Activated T-helper 1 cell treated with Interleukin-2 at 50 U/mL for 16 hours (primary cell): Measurements from ENCODE around the gene PEX11B.
A peak's percentile ranks its signal among the peaks of the same experiment; 100 is the strongest.

Experiments used
- DNase-seq: peaks from one replicate; pipeline ENCODE4 v3.0.0-alpha.2; 2020; ENCODE audit warnings: low read depth

PEX11B gene

GRCh38 chr1:145918144-145918991 lies at the start of gene PEX11B:
TSS of gene PEX11B (minus strand) at chr1:145918717. CDS start at chr1:145918688, 29 bp downstream.
- DNase-seq: peak; percentile 87

GRCh38 chr1:145967288-145967687 lies 48.8 kb upstream of the PEX11B start:
- DNase-seq: no peak

- DNase-seq: no peak
Observed at GRCh38 chr1:145965119-145965744, 46.7 kb upstream of the PEX11B start.

- DNase-seq: peak; percentile 80
Observed at GRCh38 chr1:145964328-145965118, 46.0 kb upstream of the PEX11B start, which contains the start of the genes ANKRD34A and POLR3GL. TSS of gene ANKRD34A (minus strand) at chr1:145964575. CDS start at chr1:145961759, 2,816 bp downstream. TSS of gene POLR3GL (plus strand) at chr1:145964690. CDS start at chr1:145974866, 10,176 bp downstream.

DNA sequence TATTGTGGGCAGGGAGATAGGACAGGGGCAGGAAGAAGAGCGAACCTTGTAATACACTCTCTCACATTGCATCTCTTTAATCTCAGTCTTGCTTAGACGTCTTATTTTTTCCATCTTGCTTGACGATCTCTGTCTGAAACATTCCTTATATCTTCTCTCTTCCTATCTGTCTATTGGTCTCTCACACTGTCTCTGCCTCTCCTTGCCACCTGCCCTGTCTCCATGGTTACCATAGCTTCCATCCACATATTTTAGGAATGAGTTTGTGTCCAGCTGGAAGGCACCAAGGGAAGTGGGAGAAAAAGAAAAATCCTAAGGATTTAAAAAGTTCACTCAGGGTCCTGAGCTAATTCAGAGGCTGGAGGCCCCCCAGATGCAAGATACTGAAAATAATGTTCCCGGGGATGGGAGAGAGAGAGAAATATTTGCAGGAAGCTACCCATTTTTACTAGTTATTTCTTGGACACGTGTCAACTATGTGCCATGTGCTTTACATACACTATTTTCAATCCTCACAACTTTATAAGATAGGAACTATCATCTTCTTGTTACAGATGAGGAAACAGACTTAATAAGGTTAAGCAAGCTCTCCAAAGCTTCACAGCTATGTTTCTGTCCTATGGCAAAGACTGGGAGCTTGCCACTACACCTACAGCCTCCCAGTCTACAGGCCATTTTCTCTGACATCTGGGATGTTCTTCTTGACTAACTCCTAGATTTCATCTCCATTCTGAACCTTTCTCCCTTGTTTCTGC lies 44.9 kb upstream of the PEX11B start:
- DNase-seq: no peak

DNA sequence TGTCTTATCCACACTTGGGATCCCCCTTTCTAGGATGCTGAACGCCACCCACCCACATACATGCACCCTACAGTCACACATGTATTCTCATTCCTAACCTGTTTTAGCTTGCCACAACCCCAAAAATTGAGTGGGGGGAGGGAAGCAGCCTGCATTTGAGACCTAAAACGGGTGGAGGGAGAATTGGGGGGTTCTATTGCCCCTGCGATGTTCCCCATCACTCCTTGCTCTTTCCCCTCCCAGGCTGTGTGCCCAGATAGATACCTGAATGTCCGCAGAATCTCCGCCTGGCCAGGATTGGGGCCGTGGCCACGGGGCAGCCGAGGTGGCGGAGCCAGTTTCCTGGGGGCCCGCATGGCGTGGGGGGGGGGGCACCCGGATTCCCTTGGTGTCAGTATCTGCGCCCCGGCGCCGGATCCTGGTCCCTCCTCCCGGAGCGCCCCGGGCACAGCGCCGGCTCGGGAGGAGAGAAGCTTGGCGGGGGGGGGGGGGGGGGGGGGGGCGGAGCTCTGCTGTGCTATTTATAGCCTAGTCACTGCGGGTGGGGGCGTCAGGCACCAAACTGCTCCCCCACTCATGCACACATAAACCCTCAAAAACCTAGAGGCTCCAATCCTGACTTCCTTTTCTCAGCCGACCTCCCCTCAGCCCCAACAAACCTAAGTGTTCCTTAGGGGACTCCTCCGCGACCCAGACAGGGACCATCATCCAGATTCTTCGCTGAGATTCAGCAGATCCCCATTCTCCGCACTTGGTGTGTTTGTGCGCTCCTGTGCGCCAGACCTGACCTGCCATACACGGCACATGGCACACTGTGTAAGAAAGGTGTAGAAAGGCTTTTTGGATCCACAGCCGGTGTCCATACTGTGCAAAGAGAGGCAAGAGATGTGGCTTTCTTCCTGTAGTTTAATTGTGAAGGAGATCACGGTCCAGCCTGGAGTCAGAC lies 43.9 kb upstream of the PEX11B start:
- no peak for DNase-seq

DNA sequence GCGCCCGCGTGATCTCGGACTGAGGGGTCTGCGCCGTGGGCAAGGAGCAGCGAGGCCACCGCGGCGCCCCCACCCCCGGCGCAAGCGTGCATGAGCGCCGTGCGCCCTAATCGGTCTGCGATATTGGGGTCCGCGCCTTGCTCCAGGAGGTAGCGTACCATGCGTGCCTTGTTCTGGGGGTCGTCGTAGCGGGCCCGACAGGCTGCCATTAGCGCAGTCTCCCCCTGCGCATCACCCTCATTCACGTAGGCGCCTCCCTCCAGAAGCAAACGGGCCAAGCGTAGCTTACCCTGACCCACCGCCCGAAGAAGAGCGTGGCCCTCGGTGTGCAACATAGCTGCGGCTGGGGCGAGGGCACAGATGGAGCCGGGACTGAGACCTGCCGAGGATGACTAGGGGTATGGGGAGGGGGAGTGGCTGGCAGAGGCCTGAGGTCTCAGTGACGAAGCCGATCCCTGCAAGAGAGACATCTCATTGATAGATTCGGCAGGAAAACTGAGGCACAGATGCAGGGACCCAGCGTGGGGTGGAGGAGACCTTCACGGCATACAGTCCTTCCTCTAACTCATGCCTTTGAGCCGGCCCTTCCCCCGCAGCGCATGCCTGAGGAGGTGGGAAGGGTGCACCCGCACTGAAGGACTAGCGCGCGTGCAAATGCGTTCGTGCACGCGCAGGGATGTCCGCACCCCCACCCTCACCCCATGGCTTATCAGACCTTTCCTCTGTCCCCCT lies 43.1 kb upstream of the PEX11B start:
- no peak for DNase-seq

DNA sequence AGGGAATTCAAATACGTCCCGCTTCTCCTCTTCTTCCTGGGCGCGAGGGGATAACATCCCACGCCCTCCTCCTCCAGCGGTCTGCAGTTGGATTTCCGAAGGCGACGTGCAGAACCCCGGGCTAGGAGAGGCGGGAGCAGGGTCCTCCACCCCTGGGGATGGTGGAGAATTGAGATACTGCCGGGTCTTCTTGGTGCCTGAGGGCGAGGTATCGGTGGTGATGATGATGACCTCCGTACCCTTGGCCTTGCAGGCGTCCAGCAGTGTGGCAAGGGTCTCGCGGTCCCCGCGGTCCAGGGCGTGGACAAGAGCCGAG lies 42.5 kb upstream of the PEX11B start:
- DNase-seq: no peak

- no peak for DNase-seq
Observed at GRCh38 chr1:145960468-145961108, 42.1 kb upstream of the PEX11B start.

DNA sequence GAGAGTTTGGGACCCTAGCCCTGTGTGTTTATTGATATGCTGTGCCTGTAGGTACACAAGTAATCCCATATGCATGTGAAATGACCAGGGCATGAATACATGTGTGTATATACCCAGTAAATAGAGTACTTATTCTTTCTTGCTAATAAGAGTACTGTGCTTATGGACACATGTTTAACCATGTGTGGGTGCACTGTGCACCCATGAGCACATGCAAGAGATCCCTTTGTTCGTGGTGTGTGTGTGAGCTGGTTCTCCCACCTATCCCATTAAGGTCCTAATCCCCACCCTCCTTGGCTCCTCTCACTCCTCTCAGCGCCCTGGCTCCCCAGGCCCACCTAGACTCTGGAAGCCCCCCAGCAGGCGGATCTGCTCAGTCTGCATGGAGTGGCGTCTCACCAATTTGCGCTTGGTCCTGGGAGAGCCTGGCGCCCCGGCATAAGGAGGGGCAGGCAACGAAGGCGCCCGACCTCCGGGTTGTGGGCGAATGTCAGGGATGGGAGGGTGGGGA lies 41.5 kb upstream of the PEX11B start:
- no peak for DNase-seq

DNA sequence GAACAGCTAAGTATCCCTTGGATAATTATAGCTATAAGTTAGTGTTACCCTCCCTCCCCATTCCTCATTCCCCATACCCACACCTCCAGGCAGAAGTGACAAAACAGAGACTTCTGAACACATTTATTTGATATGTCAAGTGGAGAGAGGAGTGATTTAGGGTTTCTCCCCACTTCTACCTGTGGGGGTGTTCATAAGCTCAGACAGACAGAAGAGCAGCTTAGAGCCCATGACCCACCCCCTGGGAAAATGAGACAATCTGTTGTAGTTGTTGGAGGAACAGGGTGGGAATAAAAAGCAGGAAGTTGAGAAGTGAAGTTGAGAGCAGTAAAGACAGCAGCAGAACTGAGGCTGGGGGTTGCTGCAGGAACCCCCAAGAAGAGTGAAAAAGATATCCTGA lies 40.8 kb upstream of the PEX11B start:
- no peak for DNase-seq

GRCh38 chr1:145958734-145959133 lies 40.2 kb upstream of the PEX11B start:
- no peak for DNase-seq

DNA sequence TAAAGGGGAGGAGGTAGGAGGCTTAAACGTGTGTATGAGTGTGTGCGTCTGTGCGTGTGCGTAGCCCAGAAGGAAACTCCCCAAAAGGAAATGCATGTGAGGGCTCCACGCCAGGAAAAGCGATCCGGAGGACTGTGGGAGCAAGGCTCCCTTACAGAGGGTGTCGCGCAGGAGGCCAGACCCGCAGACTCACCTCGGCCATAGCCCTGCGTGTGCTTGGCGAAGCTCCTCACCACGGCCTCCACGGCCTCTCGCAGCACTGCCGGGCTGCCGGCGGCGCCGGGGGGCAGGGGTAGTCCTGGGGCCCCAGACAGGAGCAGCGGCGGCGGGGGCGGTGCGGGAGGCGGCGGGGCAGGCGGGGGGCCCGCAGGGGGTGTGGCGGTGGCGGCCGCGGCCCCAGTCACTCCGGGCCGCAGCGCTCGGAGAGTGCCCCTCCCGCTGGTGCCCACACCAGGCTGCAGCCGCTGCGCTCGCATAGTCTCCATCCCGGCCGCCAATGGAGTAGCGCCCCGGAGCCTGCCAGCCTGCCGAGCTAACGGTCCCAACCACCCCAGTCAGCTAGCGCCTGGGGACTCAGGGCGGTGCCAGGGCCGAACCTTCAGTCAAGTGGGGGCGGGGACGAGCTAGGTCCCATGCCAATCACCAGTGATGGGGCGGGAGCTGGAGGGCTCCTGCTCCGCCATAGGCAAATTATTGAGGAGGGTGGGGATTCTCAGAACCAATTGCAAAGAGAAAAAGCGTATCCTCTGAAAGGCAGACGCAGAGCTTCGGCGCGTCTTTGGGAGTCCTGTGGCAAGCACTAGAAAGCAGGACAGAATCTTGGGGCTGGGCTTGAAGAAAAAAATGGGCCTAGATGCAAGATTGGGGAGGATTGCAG lies 39.2 kb upstream of the PEX11B start, which contains the start of gene LIX1L:
Gene LIX1L, minus strand, starts transcription at position 575 of the 877 bp plus-strand sequence. Its CDS starts 90 bp downstream, at position 485.
- peak; percentile 91 for DNase-seq

DNA sequence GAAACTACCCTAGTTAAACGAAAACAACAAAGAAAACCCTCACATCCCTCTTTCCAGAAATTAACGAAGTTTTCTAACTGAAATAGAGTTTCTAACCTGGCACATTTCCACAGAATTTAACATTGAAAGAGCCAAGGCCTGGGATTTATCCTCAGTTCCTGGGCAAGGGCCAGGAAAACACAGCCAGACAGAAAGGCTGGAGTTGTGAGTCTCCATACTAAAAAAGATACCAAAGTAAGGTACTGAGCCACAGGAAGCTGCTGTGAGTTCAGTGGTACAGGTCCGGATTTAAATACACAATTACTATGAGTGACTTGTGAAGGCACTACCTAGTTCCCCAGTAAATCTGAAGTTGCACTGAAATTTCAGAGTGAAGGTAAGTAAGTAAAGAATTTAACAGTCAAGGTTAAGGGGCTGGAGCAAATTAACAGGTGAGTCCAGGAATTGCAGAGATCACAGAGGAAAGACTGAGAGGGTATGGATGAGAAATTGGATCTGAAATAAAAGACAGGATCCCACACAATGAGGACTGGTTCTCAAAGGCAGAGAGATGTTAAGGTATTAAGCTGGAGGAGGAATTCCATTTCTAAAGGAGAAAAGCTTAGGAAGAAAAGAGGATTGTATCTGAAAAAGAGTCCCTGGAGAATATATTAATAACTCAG lies 38.4 kb upstream of the PEX11B start:
- no peak for DNase-seq

DNA sequence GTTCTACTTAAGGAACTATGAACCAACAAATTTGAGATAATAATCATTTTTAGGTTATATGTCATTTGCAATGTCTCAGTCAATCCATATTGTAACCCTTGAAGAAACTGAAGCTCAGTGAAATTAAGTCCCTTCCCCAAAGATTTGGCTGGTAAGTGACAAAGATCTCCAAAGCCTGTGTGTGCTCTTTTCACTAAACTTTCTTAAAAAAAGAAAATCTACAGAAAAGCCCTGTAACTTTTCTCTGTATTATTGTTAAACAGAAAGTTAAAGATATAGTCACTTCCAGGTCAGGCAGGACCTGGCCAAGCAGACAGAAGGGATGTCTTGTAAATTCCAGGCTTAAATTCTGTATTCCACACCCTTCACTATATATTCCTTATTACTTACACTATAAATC lies 37.8 kb upstream of the PEX11B start:
- DNase-seq: no peak

DNA sequence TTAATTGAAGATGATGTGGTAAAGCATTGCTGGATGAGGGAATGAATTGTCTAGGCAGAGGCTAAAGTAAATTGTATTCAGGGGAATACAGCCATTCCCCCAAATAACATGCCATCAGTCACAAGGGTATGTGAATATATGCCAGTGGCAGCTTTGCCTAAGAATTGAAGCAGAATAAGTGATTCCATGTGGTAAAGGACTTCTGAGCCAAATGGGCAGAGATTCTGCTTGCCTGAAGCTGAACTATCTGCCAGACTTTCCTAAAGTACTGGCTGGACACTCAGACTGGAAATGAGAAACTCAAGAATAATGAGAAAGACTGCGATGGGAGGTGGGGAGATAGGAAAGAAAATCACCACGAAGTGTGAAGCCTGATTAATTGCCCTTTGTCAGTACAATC lies 36.9 kb upstream of the PEX11B start:
- DNase-seq: no peak

- DNase-seq: no peak
Observed at GRCh38 chr1:145953861-145954260, 35.3 kb upstream of the PEX11B start.

GRCh38 chr1:145952903-145953302 lies 34.4 kb upstream of the PEX11B start:
- DNase-seq: no peak
